Lower lobe of right lung (tissue), 2 donors: Measurements from ENCODE around the gene ATAT1. TPM values are rescaled to one million over a fixed set of nuclear protein-coding genes. Genes with fewer than 3 reads are reported as not detected.

ENCODE experiments used
- ATAC-seq, 2 donors: fragments of 200-7000 bp; cut with Tn5 transposase; one replicate each; pipeline ENCODE4 v1.9.1; 2020 to 2022; ENCODE audit warnings: mild to moderate bottlenecking in 2 of 2, moderate library complexity in 2 of 2
- DNase-seq: peaks from one replicate; pipeline ENCODE4 v3.0.0-alpha.2; 2020
- H3K27ac ChIP-seq: fragments of 200-600 bp; one replicate; pipeline ENCODE4 v1.8.0; 2022
- H3K27me3 ChIP-seq: fragments of 200-600 bp; one replicate; pipeline ENCODE4 v1.8.0; 2022; ENCODE audit warnings: low read depth
- H3K36me3 ChIP-seq: fragments of 200-600 bp; one replicate; pipeline ENCODE4 v1.8.0; 2022; ENCODE audit warnings: mild to moderate bottlenecking
- H3K4me1 ChIP-seq: fragments of 200-600 bp; one replicate; pipeline ENCODE4 v1.8.0; 2022
- H3K4me3 ChIP-seq: fragments of 200-600 bp; one replicate; pipeline ENCODE4 v1.8.0; 2022; ENCODE audit warnings: mild to moderate bottlenecking
- H3K9me3 ChIP-seq: fragments of 200-600 bp; one replicate; pipeline ENCODE4 v1.8.0; 2022
- intact Hi-C: fragments of 100-400 bp; cut with DNase I; formaldehyde crosslinking; loops from one replicate; pipeline ENCODE4 v1.11.0; 2022
- total RNA-seq: library from RNA; stranded (reverse); fragmentation: NEBNext Ultra II Directional; extraction: Animal tissue kit (Norgen Biotek cat#: 25700); gene quantifications from one replicate; pipeline ENCODE4 v1.2.1, GENCODE V29; 2021
- TF ChIP-seq, protein P1 (sequence below): fragments of 200-600 bp; IDR thresholded peaks from one replicate; pipeline ENCODE4 v1.8.0; 2022; ENCODE audit warnings: antibody characterized with exemption, mild to moderate bottlenecking
- donor health status: DM: no; HTN: yes; CAD: no; lungs with severe emphysema.

The ATAT1 gene
- total RNA-seq, 1 donor from 2014 or later = 8.9 TPM

DNA sequence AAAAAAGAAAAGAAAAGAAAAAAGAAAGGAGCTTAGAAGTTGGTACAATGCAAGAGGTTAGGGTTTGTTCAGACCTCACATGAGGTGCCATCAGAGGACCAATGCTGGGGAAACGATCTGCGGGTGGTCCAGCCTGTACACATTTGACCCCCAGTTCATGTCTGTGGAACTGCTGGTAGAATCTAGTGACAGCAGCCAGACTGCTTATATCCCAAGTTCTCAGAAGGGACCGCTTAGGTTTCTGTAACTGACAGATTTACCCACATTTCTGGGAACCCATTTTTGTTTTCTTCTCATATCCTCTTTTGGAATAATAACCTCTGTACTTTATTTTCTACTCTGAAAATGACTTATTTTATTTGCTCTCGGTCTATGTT is 55.1 kb downstream of the ATAT1 start:
- H3K36me3 ChIP-seq = peaks cover 40% of the 10 kb centered on the region
- intact Hi-C loops = no loop called here
- ATAC-seq = no peak

DNA sequence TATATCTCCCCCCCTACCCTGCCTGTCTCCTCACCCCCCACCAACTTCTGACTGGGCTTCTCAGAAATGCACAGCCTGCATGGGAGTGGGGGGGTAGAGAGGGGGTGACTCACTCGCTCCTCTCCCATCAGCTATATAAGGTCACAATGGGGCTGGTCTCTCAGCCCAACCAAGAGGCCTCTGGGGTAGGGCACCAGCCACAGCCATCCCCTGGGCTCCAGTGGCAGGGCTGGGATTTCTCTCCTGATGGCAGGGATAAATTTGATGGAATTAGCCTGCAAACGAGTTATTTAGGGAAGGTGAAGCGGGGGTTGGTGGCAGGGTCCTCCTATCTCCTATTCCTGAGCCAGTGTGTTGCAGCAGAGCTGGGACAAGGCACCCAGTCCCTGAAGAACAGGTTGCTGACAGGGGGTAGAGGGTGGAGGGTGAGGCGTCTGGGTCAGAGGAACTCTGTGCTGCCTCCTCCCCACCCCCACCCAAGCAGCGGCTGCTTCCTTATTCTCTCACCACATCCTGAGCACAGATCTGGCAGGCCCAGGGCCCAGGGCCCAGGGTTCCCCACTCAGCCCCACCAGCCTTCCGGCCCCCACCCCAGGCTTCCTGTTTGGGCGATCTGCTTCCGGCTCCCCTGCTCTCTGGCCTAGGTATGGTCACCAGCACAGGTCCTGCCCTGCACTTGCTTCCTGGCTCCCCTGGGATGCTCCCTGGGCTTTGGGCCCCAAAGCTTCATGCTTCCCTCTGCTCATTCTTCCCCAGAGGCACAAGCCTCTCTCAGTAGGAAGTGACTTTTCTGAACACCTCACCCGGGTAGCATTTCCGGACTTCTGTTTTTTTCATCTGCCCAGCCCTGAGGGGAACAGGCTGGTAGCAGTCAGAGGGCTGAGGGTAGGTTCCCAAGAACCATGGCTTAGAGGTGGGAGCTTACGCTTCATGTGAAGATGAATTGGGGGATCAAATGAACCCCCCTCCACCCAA is 55.8 kb downstream of the ATAT1 start:
- no peaks in the 10 kb centered on the region for H3K9me3 ChIP-seq
- intact Hi-C loops = no loop called here
- peaks cover 53% of the 10 kb centered on the region for H3K4me1 ChIP-seq

More for the DNA sequence above, 55.1 kb downstream of the ATAT1 start:
- H3K27ac ChIP-seq = peak overlapping the region; percentile 89
- DNase-seq = no peak
- H3K4me1 ChIP-seq = peaks cover 53% of the 10 kb centered on the region
- TF ChIP-seq, protein P1, sequence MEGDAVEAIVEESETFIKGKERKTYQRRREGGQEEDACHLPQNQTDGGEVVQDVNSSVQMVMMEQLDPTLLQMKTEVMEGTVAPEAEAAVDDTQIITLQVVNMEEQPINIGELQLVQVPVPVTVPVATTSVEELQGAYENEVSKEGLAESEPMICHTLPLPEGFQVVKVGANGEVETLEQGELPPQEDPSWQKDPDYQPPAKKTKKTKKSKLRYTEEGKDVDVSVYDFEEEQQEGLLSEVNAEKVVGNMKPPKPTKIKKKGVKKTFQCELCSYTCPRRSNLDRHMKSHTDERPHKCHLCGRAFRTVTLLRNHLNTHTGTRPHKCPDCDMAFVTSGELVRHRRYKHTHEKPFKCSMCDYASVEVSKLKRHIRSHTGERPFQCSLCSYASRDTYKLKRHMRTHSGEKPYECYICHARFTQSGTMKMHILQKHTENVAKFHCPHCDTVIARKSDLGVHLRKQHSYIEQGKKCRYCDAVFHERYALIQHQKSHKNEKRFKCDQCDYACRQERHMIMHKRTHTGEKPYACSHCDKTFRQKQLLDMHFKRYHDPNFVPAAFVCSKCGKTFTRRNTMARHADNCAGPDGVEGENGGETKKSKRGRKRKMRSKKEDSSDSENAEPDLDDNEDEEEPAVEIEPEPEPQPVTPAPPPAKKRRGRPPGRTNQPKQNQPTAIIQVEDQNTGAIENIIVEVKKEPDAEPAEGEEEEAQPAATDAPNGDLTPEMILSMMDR = no peak
- H3K4me3 ChIP-seq = peak overlapping the region; percentile 81
- H3K27me3 ChIP-seq = no peaks in the 10 kb centered on the region
- no peaks in the 10 kb centered on the region for H3K9me3 ChIP-seq

DNA sequence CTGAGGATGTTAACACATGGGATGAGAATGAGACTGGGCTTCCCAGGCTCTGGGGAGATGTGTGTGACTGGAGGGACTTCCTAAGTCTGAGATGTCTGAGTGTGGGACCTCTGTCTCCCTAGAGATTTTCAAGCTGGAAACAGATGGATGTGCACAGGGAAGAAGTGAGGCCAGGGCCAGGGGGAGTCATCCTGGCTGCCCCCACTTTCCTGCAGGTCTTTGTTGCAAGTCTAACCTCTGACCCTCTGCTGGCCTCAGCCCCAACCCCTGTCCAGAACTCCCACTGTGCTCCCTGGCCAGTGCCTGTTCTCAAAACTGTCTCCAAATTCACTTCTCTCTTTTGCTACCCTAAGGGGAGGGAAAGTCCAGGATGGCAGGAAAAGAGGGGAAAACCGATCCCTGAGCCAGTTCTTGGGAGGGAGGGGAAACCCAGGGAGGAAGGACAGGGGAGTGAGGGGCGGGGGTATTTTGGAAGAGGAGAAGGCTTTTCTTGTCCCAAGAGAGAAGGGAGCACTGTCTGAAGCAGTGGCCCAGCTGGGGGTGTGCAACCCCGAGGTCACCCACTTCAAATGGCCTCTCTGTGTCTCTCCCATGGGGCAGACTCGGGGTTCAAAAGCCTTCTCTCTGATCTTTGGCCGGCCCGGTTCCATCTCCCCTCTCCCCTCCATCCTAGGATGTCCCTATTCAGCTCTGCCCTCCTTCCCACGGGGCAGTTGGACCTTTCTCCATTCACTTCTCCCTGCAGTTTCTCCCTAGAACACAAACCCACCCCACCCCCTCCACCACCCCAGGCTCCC is 56.7 kb downstream of the ATAT1 start:
- Histone ChIP-seq H3K27ac (peak overlapping the region; percentile 89), H3K4me3 (peak overlapping the region; percentile 81), H3K9me3 (no peaks in the 10 kb centered on the region), H3K4me1 (peaks cover 61% of the 10 kb centered on the region), H3K36me3 (peaks cover 24% of the 10 kb centered on the region), H3K27me3 (no peaks in the 10 kb centered on the region)
- no peak for DNase-seq
- ATAC-seq = no peak
- intact Hi-C loops = no loop called here
- TF ChIP-seq, protein P1 = no peak

More for the DNA sequence above, 55.8 kb downstream of the ATAT1 start:
- Histone ChIP-seq H3K27ac (peak overlapping the region; percentile 89), H3K27me3 (no peaks in the 10 kb centered on the region), H3K36me3 (peaks cover 33% of the 10 kb centered on the region), H3K4me3 (peak overlapping the region; percentile 81)
- TF ChIP-seq, protein P1 = no peak
- DNase-seq (peak; percentile 91), ATAC-seq (peak; percentile 56 to 77)

DNA sequence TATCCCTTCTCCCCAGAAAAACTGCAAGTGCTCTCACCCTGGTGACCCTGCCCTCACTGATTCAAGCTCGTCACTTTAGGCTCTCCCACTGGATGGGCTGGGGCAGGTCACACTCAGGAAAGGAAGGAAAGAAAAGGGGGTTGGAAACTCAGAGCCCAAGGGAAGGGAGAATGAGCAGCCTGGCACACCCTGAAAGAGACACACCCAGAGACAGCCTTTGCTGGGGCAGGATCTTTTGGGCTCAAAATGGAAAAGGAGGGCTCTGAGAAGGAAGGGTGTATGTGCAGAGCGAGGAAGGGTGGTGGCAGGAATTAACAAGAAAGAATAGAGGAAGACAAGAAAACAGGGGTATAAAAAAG is 57.3 kb downstream of the ATAT1 start:
- DNase-seq (no peak), ATAC-seq (no peak)
- Histone ChIP-seq H3K36me3 (peaks cover 18% of the 10 kb centered on the region), H3K4me3 (peak overlapping the region; percentile 81), H3K27ac (peak overlapping the region; percentile 89), H3K4me1 (peaks cover 62% of the 10 kb centered on the region), H3K27me3 (no peaks in the 10 kb centered on the region), H3K9me3 (no peaks in the 10 kb centered on the region)
- TF ChIP-seq, protein P1 = no peak
- intact Hi-C loops = no loop called here

DNA sequence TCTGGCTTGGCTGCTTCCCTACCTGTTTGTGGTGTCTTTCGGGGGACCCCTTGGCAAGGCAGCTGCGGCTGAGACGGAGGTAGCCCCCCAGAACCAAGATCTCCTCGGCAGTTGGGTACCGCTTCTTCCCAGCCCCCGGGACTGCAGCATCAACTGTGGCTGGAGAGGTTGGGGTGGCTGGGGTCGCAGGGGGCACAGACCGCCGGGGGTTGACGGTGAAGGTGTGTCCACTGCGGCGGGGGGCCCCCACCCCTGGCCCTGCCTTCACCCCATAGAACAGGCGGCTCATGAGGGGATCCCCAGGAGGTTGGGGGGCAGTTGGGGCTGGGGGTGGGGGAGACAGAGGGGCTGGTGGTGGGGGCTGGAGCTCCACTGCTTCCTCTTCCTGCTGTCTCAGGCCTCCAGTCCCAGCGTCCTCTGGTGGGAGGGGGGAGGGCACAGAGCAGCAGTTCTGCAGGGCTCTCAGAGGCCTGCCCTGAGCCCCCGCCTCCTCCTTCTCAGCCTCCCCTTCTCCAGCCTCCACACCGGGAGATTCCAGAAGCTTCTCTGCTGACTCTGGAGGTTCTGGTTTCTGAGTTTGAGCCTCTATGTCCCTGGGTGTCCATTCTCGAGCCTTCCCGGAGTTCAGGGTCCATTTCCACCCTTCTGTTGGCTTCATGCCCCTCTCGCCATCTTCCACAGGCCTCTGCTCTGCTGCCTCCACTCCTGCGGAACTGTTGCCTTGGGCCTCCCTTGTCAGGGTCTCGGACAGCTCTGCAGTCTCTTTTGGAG is 57.9 kb downstream of the ATAT1 start:
- intact Hi-C loops = no loop called here
- Histone ChIP-seq H3K27ac (peak overlapping the region; percentile 89), H3K9me3 (no peaks in the 10 kb centered on the region), H3K4me1 (peaks cover 62% of the 10 kb centered on the region), H3K4me3 (peak overlapping the region; percentile 81), H3K36me3 (peaks cover 13% of the 10 kb centered on the region), H3K27me3 (no peaks in the 10 kb centered on the region)
- DNase-seq = peak; percentile 80
- ATAC-seq = no peak
- TF ChIP-seq, protein P1 = no peak
